Effector memory CD8-positive, alpha-beta T cell (primary cell): ENCODE data around the gene AGBL4.

Experiments
- ATAC-seq: fragments of 150-1000 bp; cut with Tn5 transposase; replicated peaks from 2 replicates; pipeline ENCODE4 v1.10.0; 2021; ENCODE audit warnings: mild to moderate bottlenecking, moderate library complexity
- DNase-seq, 3 experiments: peaks; one replicate each; pipeline ENCODE4 v3.0.0; 2021
- H3K27ac Mint-ChIP-seq, 2 donors: one replicate each; pipeline ENCODE4 v1.8.0; 2022; ENCODE audit warnings: mild to moderate bottlenecking in 2 of 2, mixed read lengths in 2 of 2, moderate library complexity in 2 of 2
- H3K27me3 Mint-ChIP-seq, 2 donors: one replicate each; pipeline ENCODE4 v1.8.0; 2022; ENCODE audit warnings: mixed read lengths in 2 of 2
- H3K36me3 Mint-ChIP-seq: one replicate; pipeline ENCODE4 v1.8.0; 2022; ENCODE audit warnings: mild to moderate bottlenecking, moderate library complexity, mixed read lengths; ENCODE audit not compliant: insufficient read depth
- H3K4me1 Mint-ChIP-seq, 2 donors: one replicate each; pipeline ENCODE4 v1.8.0; 2022; ENCODE audit warnings: low read depth in 2 of 2, mixed read lengths in 2 of 2
- H3K4me3 Mint-ChIP-seq, 2 donors: one replicate each; pipeline ENCODE4 v1.8.0; 2022; ENCODE audit warnings: mild to moderate bottlenecking in 2 of 2, mixed read lengths in 2 of 2, moderate library complexity in 2 of 2
- H3K9me3 Mint-ChIP-seq, 2 donors: one replicate each; pipeline ENCODE4 v1.8.0; 2022; ENCODE audit warnings: mixed read lengths in 2 of 2

Gene AGBL4

GRCh38 chr1:48873944-48874343 lies 1149.8 kb downstream of the AGBL4 start:
- Mint-ChIP-seq H3K9me3 (no peaks in the 10 kb centered on the region), H3K4me1 (no peaks in the 10 kb centered on the region), H3K4me3 (no peak overlapping the region), H3K27ac (no peak overlapping the region), H3K27me3 (peaks cover 0 to 9% of the 10 kb centered on the region in 2 donors), H3K36me3 (no peaks in the 10 kb centered on the region)
- no peak for ATAC-seq
- DNase-seq: no peak

- H3K27me3 Mint-ChIP-seq: peaks cover 0 to 9% of the 10 kb centered on the region in 2 donors
- no peak for DNase-seq
- no peak overlapping the region for H3K4me3 Mint-ChIP-seq
- peaks cover 3 to 6% of the 10 kb centered on the region in 2 donors for H3K9me3 Mint-ChIP-seq
- H3K36me3 Mint-ChIP-seq: no peaks in the 10 kb centered on the region
- H3K27ac Mint-ChIP-seq: no peak overlapping the region
- no peak for ATAC-seq
- no peaks in the 10 kb centered on the region for H3K4me1 Mint-ChIP-seq
These were observed 1153.2 kb downstream of the AGBL4 start for GRCh38 chr1:48870596-48870995.

- Mint-ChIP-seq H3K4me3 (no peak overlapping the region), H3K36me3 (no peaks in the 10 kb centered on the region), H3K4me1 (no peaks in the 10 kb centered on the region), H3K27ac (no peak overlapping the region), H3K27me3 (peaks cover 0 to 9% of the 10 kb centered on the region in 2 donors), H3K9me3 (peaks cover 3 to 6% of the 10 kb centered on the region in 2 donors)
- no peak for DNase-seq
- no peak for ATAC-seq
These were observed 1154.4 kb downstream of the AGBL4 start for GRCh38 chr1:48869116-48869893.

- DNase-seq (no peak), ATAC-seq (no peak)
- Mint-ChIP-seq H3K27me3 (no peaks in the 10 kb centered on the region), H3K36me3 (no peaks in the 10 kb centered on the region), H3K27ac (no peak overlapping the region), H3K9me3 (peaks cover 6% of the 10 kb centered on the region in 2 donors), H3K4me1 (no peaks in the 10 kb centered on the region), H3K4me3 (no peak overlapping the region)
These were observed 1158.8 kb downstream of the AGBL4 start for GRCh38 chr1:48864913-48865312.

GRCh38 chr1:48859456-48859855 lies 1164.3 kb downstream of the AGBL4 start:
- no peak overlapping the region for H3K4me3 Mint-ChIP-seq
- no peaks in the 10 kb centered on the region for H3K27me3 Mint-ChIP-seq
- H3K36me3 Mint-ChIP-seq: no peaks in the 10 kb centered on the region
- ATAC-seq (no peak), DNase-seq (no peak)
- peaks cover 0 to 3% of the 10 kb centered on the region in 2 donors for H3K9me3 Mint-ChIP-seq
- no peak overlapping the region for H3K27ac Mint-ChIP-seq
- no peaks in the 10 kb centered on the region for H3K4me1 Mint-ChIP-seq

GRCh38 chr1:48858200-48858920 lies 1165.4 kb downstream of the AGBL4 start:
- no peak for ATAC-seq
- no peak overlapping the region for H3K4me3 Mint-ChIP-seq
- H3K27me3 Mint-ChIP-seq: no peaks in the 10 kb centered on the region
- DNase-seq: no peak
- no peak overlapping the region for H3K27ac Mint-ChIP-seq
- peaks cover 0 to 3% of the 10 kb centered on the region in 2 donors for H3K9me3 Mint-ChIP-seq
- H3K4me1 Mint-ChIP-seq: no peaks in the 10 kb centered on the region
- no peaks in the 10 kb centered on the region for H3K36me3 Mint-ChIP-seq

GRCh38 chr1:48853006-48853405 lies 1170.7 kb downstream of the AGBL4 start:
- H3K4me1 Mint-ChIP-seq: no peaks in the 10 kb centered on the region
- DNase-seq (no peak), ATAC-seq (no peak)
- no peak overlapping the region for H3K27ac Mint-ChIP-seq
- H3K9me3 Mint-ChIP-seq: no peaks in the 10 kb centered on the region
- no peaks in the 10 kb centered on the region for H3K36me3 Mint-ChIP-seq
- H3K4me3 Mint-ChIP-seq: no peak overlapping the region
- H3K27me3 Mint-ChIP-seq: peaks cover 0 to 7% of the 10 kb centered on the region in 2 donors

GRCh38 chr1:48851638-48852037 lies 1172.1 kb downstream of the AGBL4 start:
- Mint-ChIP-seq H3K9me3 (no peaks in the 10 kb centered on the region), H3K27ac (no peak overlapping the region), H3K27me3 (peaks cover 0 to 7% of the 10 kb centered on the region in 2 donors), H3K4me1 (no peaks in the 10 kb centered on the region), H3K4me3 (no peak overlapping the region), H3K36me3 (no peaks in the 10 kb centered on the region)
- ATAC-seq (no peak), DNase-seq (no peak)

- Mint-ChIP-seq H3K27ac (no peak overlapping the region), H3K27me3 (peaks cover 0 to 7% of the 10 kb centered on the region in 2 donors), H3K4me1 (no peaks in the 10 kb centered on the region), H3K4me3 (no peak overlapping the region), H3K9me3 (no peaks in the 10 kb centered on the region), H3K36me3 (no peaks in the 10 kb centered on the region)
- DNase-seq (no peak), ATAC-seq (no peak)
These were observed 1175.7 kb downstream of the AGBL4 start for GRCh38 chr1:48848035-48848434.

- Mint-ChIP-seq H3K4me1 (no peaks in the 10 kb centered on the region), H3K9me3 (no peaks in the 10 kb centered on the region)
These were observed 1177.3 kb downstream of the AGBL4 start for GRCh38 chr1:48846441-48846840.

GRCh38 chr1:48844187-48844586 lies 1179.6 kb downstream of the AGBL4 start:
- no peaks in the 10 kb centered on the region for H3K4me1 Mint-ChIP-seq
- no peak overlapping the region for H3K27ac Mint-ChIP-seq
- no peaks in the 10 kb centered on the region for H3K36me3 Mint-ChIP-seq
- no peaks in the 10 kb centered on the region for H3K9me3 Mint-ChIP-seq
- ATAC-seq: no peak
- H3K27me3 Mint-ChIP-seq: no peaks in the 10 kb centered on the region
- no peak overlapping the region for H3K4me3 Mint-ChIP-seq
- no peak for DNase-seq

More at GRCh38 chr1:48846441-48846840, 1177.3 kb downstream of the AGBL4 start:
- Mint-ChIP-seq H3K27ac (no peak overlapping the region), H3K36me3 (no peaks in the 10 kb centered on the region), H3K4me3 (no peak overlapping the region), H3K27me3 (peaks cover 0 to 7% of the 10 kb centered on the region in 2 donors)
- DNase-seq: no peak
- ATAC-seq: no peak

- H3K4me3 Mint-ChIP-seq: no peak overlapping the region
- no peaks in the 10 kb centered on the region for H3K9me3 Mint-ChIP-seq
- H3K27me3 Mint-ChIP-seq: no peaks in the 10 kb centered on the region
- no peak overlapping the region for H3K27ac Mint-ChIP-seq
- H3K36me3 Mint-ChIP-seq: no peaks in the 10 kb centered on the region
- no peak for ATAC-seq
- H3K4me1 Mint-ChIP-seq: no peaks in the 10 kb centered on the region
- no peak for DNase-seq
These were observed 1181.8 kb downstream of the AGBL4 start for GRCh38 chr1:48841966-48842365.

GRCh38 chr1:48841461-48841860 lies 1182.3 kb downstream of the AGBL4 start:
- ATAC-seq: no peak
- no peaks in the 10 kb centered on the region for H3K36me3 Mint-ChIP-seq
- no peaks in the 10 kb centered on the region for H3K9me3 Mint-ChIP-seq
- H3K4me1 Mint-ChIP-seq: no peaks in the 10 kb centered on the region
- H3K4me3 Mint-ChIP-seq: no peak overlapping the region
- no peaks in the 10 kb centered on the region for H3K27me3 Mint-ChIP-seq
- DNase-seq: no peak
- no peak overlapping the region for H3K27ac Mint-ChIP-seq
